ENCODE data around the gene NAA15. TPM values are rescaled to one million over a fixed set of nuclear protein-coding genes. Genes with fewer than 3 reads are reported as not detected.
"Not testable (repeated sequence)": the region's sequence is repeated elsewhere in the genome, so short reads cannot be mapped to it uniquely, and the experiment has no call there.

The NAA15 gene
- total RNA-seq, 1 donor from 2014 or later, result 35.5 TPM

GRCh38 chr4:139299536-139299935, 1.8 kb upstream of the NAA15 start:
- no peak for ATAC-seq

- peak; percentile 48 for ATAC-seq
Observed at GRCh38 chr4:139300431-139301112, 733 bp upstream of the NAA15 start.

DNA sequence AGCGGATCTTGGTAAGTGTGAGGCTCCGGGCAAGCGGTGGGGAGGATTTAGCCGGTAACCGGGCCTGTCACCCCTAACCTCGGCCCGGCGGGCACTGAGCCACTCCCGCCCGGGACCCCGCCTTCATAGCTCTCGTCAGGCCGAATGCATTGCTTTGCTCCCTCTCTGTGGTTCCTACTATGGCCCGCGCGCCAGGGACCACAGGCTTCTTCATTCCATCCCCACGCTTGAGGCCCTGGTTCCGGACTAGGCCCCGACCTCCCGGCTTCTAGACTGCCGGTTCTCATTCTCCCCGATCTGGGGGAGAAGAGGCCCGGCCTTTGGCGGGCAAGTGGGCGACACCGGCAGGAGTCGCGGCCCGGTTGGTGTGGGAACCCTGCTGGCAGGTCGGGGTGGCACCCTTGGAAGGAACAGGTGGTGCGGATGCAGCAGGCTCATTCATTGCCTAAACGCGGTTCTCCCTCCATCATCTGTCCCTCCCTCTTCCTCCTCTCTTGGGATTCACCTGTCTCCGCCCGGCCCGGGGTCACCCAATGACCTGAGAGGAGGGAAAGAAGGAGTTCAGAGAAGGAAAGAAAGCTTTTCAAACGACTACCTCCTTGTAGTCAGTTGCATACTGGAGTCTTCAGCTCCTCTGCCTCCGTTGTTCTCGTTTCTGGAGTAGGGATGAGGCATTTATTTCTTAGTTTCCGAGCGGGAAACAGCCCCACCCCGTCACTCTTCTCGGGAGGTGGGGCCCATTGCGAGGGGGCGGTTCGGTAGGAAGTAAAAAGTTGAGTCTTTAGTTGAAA, 711 bp downstream of the NAA15 start, which contains the start of gene NDUFC1:
TSS of gene NDUFC1 (minus strand) at position 657 of the 791 bp plus-strand sequence. CDS start 6,679 bp downstream, outside the sequence.
- ATAC-seq, result peak; percentile 58

GRCh38 chr4:139304920-139305319, 3.6 kb downstream of the NAA15 start:
- ATAC-seq, result no peak

DNA sequence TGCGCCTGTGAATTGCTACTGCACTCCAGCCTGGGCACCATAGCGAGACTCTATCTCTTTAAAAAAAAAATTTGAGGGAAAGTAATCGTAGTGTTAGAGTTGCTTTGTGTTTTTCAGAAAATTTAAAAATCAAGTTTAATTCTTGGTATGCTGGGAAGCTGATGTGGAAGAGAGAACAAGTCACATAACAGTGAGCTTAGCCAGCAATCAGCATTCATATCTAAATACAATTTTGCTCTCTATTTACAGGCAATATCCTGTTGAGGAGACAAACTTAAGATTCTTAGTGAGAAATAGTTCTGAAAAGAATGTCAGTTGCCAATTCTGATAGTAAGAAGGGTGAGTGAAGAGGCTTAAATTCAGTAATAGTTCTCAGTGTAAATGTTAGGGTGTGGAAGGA, 10.6 kb downstream of the NAA15 start:
- no peak for ATAC-seq

DNA sequence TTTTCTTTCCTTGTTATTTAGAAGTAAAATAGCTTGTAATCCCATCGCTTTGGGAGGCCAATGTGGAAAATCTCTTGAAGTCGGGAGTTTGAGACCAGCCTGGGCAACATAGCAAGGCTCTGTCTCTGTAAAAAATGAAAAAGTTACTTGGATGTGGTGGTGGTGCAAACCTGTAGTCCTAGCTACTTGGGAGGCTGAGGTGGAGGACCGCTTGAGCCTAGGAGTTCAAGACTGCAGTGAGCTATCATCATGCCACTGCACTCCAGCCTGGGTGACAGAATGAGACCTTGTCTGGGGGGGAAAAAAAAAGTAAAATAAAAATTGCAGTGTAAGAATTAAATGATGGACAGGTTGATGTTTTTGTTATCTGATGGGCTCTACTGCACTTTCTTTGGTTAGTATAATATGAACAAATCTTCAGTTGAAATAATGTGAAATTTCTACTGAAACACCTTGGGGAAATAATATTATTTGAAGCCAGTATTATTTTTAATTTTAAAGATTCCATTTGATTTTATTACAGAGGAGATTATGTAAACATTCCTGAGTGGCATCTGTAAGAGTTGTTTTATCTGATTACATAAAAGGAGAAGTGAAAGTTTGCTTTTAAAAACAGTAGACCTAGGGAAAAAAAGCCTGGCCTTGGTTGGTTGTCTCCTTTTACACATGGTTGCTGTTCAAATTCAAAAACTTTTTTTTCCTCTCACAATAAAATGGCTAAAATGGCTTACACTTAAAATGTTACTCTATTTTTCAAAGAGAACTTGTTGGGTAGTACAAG, 11.4 kb downstream of the NAA15 start:
- no peak for ATAC-seq

DNA sequence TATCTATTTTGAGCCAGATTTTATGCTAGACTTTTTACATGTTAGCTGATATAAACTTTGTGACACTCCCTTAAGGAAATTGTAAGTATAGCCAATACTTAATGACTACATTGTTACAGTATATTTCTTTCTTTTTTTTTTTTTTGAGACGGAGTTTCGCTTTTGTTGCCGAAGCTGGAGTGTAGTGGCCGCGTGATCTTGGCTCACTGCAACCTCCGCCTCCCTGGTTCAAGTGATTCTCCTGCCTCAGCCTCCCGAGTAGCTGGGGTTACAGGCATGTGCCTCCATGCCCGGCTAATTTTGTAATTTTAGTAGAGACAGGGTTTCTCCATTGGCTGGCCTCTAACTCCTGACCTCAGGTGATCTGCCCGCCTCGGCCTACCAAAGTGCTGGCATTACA, 12.1 kb downstream of the NAA15 start:
- not testable (repeated sequence) for ATAC-seq

- no peak for ATAC-seq
Observed at GRCh38 chr4:139314047-139314800, 12.9 kb downstream of the NAA15 start.

DNA sequence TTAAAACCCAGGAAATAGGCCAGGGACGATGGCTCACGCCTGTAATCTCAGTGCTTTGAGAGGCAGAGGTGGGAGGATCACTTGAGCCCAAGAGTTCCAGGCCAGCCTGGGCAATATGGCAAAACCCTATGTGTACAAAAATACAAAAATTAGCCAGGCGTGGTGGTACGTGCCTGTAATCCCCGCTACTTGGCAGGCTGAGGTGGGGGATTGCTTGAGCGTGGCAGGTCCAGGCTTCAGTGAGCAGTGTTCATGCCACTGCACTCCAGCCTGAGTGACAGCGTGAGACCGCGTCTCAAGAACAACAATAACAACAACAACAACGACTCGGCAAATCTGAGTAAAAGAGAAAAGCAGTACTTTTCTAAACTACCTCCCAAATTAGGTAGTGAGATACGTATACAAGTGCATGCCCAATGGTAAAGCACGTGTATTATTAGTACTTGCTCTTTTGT, 13.9 kb downstream of the NAA15 start:
- no peak for ATAC-seq

- ATAC-seq, result no peak
Observed at GRCh38 chr4:139316733-139317132, 15.4 kb downstream of the NAA15 start.

DNA sequence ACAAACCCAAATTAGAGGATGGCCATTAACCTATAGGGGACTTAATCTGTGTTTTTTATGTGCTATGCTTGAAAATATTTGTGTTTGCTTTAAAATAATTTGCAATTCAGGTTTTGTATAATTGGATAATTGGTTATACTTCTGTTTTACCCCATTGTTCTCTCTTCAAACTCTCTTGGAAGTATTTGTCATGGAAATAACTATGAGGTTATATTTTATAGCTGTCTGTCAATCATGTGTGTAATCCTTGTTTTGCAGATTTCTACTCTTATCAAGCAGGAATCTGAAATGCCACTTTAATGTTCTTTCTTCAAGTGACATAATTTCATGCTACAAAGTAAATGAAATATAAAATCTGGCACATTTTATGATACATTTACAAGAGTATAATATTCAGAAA, 16.3 kb downstream of the NAA15 start:
- ATAC-seq, result no peak

- no peak for ATAC-seq
Observed at GRCh38 chr4:139319571-139319970, 18.3 kb downstream of the NAA15 start.

- ATAC-seq, result not testable (repeated sequence)
Observed at GRCh38 chr4:139322070-139322469, 20.8 kb downstream of the NAA15 start.

DNA sequence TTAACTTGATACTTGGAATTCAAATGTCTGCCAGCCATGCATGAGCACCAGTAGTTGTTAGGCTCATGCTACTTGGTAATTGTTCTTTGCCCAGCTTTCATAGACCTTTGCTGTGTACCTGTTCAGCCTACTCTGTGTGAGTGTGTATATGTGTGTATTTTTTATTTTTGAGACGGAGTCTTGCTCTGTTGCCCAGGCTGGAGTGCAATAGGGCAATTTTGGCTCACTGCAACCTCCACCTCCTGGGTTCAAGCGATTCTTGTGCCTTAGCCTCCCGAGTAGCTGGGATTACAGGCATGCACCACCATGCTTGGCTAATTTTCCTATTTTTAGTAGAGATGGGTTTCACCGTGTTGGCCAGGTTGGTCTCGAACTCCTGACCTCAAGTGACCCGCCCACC, 21.2 kb downstream of the NAA15 start:
- not testable (repeated sequence) for ATAC-seq

DNA sequence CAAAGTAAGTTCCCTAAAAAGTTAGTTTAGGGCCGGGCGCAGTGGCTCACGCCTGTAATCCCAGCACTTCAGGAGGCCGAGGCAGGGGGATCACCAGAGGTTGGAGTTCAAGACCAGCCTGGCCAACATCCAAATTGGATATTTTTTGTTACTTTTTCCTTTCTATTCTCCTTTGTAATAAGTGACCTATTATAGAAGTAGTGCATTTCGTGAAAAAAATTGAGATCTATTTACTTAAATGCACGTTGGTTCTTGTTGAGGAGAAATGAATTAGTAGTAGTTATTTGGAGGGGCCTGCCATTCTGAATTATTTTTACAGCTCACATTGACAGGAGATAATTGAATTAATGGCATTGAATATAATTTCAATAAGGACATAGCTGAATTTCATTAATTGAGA, 23.3 kb downstream of the NAA15 start:
- no peak for ATAC-seq

GRCh38 chr4:139329665-139330200, 28.4 kb downstream of the NAA15 start:
- ATAC-seq, result peak; percentile 82

GRCh38 chr4:139330283-139330682, 29.0 kb downstream of the NAA15 start:
- ATAC-seq, result no peak

DNA sequence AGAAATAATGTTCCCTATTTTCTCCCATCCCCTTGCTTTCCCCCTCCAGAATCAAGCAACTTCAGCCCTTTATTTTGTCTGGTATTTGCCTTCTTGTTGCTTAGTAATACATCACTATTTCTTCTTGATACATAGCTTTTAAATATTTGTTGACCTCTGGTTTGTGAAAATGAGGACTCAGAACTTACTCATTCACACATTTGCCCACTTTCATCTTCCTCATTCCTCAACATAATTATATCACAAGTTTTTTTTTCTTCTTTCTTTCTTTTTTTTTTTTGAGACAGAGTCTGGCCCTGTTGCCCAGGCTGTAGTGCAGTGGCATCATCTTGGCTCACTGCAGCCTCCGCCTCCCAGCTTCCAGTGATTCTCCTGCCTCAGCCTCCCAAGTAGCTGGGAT, 29.9 kb downstream of the NAA15 start:
- no peak for ATAC-seq

DNA sequence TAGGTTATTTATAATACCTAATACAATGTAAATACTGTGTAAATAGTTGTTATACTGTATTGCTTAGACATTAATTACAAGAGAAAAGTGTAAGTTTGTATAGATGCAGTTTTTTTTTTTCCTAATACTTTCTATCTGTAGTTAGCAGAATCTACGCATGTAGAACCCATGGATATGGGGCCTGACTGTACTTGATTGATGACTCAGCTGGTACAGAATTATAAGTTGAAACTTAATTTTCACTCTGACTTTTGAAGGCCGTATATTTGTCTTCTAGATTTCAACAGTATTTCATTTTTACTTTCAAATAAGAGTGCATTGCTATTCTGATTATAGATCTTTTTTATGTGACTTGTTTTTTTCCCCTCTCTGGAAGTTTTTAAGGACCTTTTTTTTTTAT, 31.7 kb downstream of the NAA15 start:
- no peak for ATAC-seq

- no peak for ATAC-seq
Observed at GRCh38 chr4:139337612-139338011, 36.3 kb downstream of the NAA15 start.

DNA sequence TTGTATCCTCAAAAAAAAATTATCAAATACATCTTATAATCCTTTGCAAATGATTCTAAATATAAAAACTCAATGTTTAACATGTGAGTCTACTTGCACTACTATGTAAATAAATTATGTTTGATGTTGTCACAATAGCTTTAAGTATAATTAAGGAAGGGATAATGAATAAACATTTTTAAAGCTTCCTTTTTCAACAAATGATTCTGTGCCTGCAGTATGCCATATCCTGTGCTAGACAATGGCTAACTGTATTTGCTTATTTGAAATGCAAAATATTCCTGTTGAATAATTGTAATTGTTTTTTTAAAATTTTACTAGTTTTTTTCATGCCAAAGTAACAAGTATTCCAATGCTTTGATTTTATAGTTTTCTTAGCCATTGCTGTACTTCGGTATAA, 60.0 kb downstream of the NAA15 start:
- no peak for ATAC-seq

All from esophagus mucosa (tissue), 1 donor.